ENCODE measurements around the gene SLC12A7. TPM values are rescaled to one million over a fixed set of nuclear protein-coding genes. Genes with fewer than 3 reads are reported as not detected.

SLC12A7 gene
- total RNA-seq, 1 experiment from 2014 or later = 30.8 TPM

GRCh38 chr5:1065891-1066650, 45.8 kb downstream of the SLC12A7 start:
- no peaks in the 10 kb centered on the region for H3K9me3 Mint-ChIP-seq
- H2BK120ac ChIP-seq (ENCODE audit: low read depth, low read length, poor library complexity, severe bottlenecking) = no peak overlapping the region
- peaks cover 5 to 30% (median 6%) of the 10 kb centered on the region in 3 experiments; a peak in 6 of 7 replicates for H3K36me3 Mint-ChIP-seq (ENCODE audit: insufficient read depth in 1 of 3, low read depth in 3 of 3)
- no peak for TF ChIP-seq CTCF (conservative IDR thresholded peaks at IDR 0.05)
- H3K27me3 Mint-ChIP-seq (ENCODE audit: low read depth) = no peaks in the 10 kb centered on the region
- no peak overlapping the region for H2BK20ac ChIP-seq (ENCODE audit: low read depth, low read length, poor library complexity, severe bottlenecking)
- H3K18ac ChIP-seq (ENCODE audit: insufficient read length, low read depth, low read length) = no peak overlapping the region
- H3K79me1 ChIP-seq (ENCODE audit: insufficient read depth, low read depth, low read length, poor library complexity, severe bottlenecking) = no peaks in the 10 kb centered on the region
- H2BK5ac ChIP-seq (ENCODE audit: insufficient read length, low read length) = no peak overlapping the region
- no peak overlapping the region for H3K27ac Mint-ChIP-seq
- no peak overlapping the region for H3K4me3 Mint-ChIP-seq
- H3K14ac ChIP-seq (ENCODE audit: insufficient read depth, low read length) = no peak overlapping the region
- H4K91ac ChIP-seq (ENCODE audit: insufficient read length, low read depth, low read length) = no peak overlapping the region
- H3K4me2 ChIP-seq (ENCODE audit: insufficient read depth, insufficient read length, low read length) = no peak overlapping the region
- H4K5ac ChIP-seq (ENCODE audit: insufficient read length, low read depth, low read length) = no peak overlapping the region
- H3K27me3 ChIP-seq (ENCODE audit: insufficient read depth, low read length) = no peaks in the 10 kb centered on the region
- H3K4me1 ChIP-seq (ENCODE audit: insufficient read depth, low read length) = no peaks in the 10 kb centered on the region
- WGBS (ENCODE audit: extremely low coverage, insufficient read length, low lambda C conversion rate) = no CpG with 5 or more reads among the region's 16 CpGs
- H2AFZ ChIP-seq (ENCODE audit: low read length) = no peak overlapping the region
- no peak overlapping the region for H3K9ac ChIP-seq (ENCODE audit: extremely low read depth, insufficient read length, low read length)
- no peak overlapping the region for H2BK15ac ChIP-seq (ENCODE audit: low read depth, low read length)
- H4K8ac ChIP-seq (replicated peaks; ENCODE audit: insufficient read length, low read depth, low read length) = no peak overlapping the region
- DNase-seq = no peak
- H3K79me2 ChIP-seq (ENCODE audit: insufficient read depth, low read length) = no peaks in the 10 kb centered on the region
- no peaks in the 10 kb centered on the region for H4K20me1 ChIP-seq (ENCODE audit: control insufficient read depth, insufficient read depth, insufficient read length)
- H3K23me2 ChIP-seq (ENCODE audit: insufficient read length, low read depth, low read length, poor library complexity, severe bottlenecking) = no peaks in the 10 kb centered on the region
- H2AK5ac ChIP-seq (ENCODE audit: insufficient read length, low read length) = no peak overlapping the region
- H3K4ac ChIP-seq (ENCODE audit: low read depth, low read length) = no peak overlapping the region
- H2BK12ac ChIP-seq (ENCODE audit: insufficient read length, low read depth, low read length) = no peak overlapping the region
- peaks cover 0 to 3% of the 10 kb centered on the region in 2 experiments; a peak in 1 of 4 replicates for H3K4me1 Mint-ChIP-seq
- H3T11ph ChIP-seq (ENCODE audit: low read length) = no peak overlapping the region
- no peaks in the 10 kb centered on the region for H3K9me3 ChIP-seq (ENCODE audit: control insufficient read depth, low read depth, low read length)
- H3K27ac ChIP-seq (ENCODE audit: insufficient read length, low read depth, low read length) = no peak overlapping the region
- no peak overlapping the region for H3K23ac ChIP-seq (ENCODE audit: insufficient read length, low read depth, low read length)
- no peak overlapping the region for H3K56ac ChIP-seq (ENCODE audit: insufficient read length, low read depth, low read length)

Measured in H9 (cell line).